DND-41 (cell line): Measurements from ENCODE around the gene SLC16A3.

ENCODE experiments used
- ATAC-seq: fragments of 200-7000 bp; cut with Tn5 transposase; 3 replicates; pipeline ENCODE4 v1.9.1; 2021; ENCODE audit warnings: low read depth; ENCODE audit not compliant: insufficient read depth
- DNase-seq: peaks from one replicate; pipeline ENCODE4 v3.0.0-alpha.2; 2020
- H2AFZ ChIP-seq: 2 replicates; pipeline ENCODE4 v1.6.0; 2012; ENCODE audit warnings: low read depth, low read length
- H3K27ac ChIP-seq: 2 replicates; pipeline ENCODE4 v1.5.1; 2012; ENCODE audit warnings: low read length, inconsistent platforms
- H3K27me3 ChIP-seq: fragments of 200-600 bp; sonication (generic); 2 replicates; pipeline ENCODE4 v1.6.0; 2012; ENCODE audit warnings: low read length, mild to moderate bottlenecking, inconsistent platforms; ENCODE audit not compliant: insufficient read depth, poor library complexity
- H3K36me3 ChIP-seq: 2 replicates; pipeline ENCODE4 v1.5.1; 2012; ENCODE audit warnings: low read length, inconsistent platforms; ENCODE audit not compliant: insufficient read depth
- H3K4me1 ChIP-seq: 2 replicates; pipeline ENCODE4 v1.5.1; 2012; ENCODE audit warnings: mild to moderate bottlenecking, low read length; ENCODE audit not compliant: insufficient read depth
- H3K4me2 ChIP-seq: 2 replicates; pipeline ENCODE4 v1.6.0; 2012; ENCODE audit warnings: mild to moderate bottlenecking, moderate library complexity, low read length, inconsistent platforms; ENCODE audit not compliant: insufficient read depth
- H3K4me3 ChIP-seq, 2 experiments: fragments of 200-600 bp in 1 of 2; shearing (Covaris generic) in 1 of 2; 2 replicates each; pipeline ENCODE4 v1.5.1; 2012 to 2016; ENCODE audit warnings: inconsistent platforms in 2 of 2, low read length in 2 of 2, mild to moderate bottlenecking in 2 of 2, low read depth in 1 of 2, moderate library complexity in 1 of 2
- H3K79me2 ChIP-seq: 2 replicates; pipeline ENCODE4 v1.6.0; 2012; ENCODE audit warnings: low read length, inconsistent platforms; ENCODE audit not compliant: insufficient read depth
- H3K9ac ChIP-seq: 2 replicates; pipeline ENCODE4 v1.6.0; 2012; ENCODE audit warnings: low read depth, mild to moderate bottlenecking, inconsistent platforms, low read length, moderate library complexity
- H3K9me3 ChIP-seq: 2 replicates; pipeline ENCODE4 v1.5.1; 2012; ENCODE audit warnings: low read length, moderate library complexity, mild to moderate bottlenecking, inconsistent platforms; ENCODE audit not compliant: insufficient read depth, severe bottlenecking
- H4K20me1 ChIP-seq: 2 replicates; pipeline ENCODE4 v1.6.0; 2012; ENCODE audit warnings: low read length; ENCODE audit not compliant: insufficient read depth
- CTCF ChIP-seq: IDR thresholded peaks from 2 replicates; pipeline ENCODE4 v1.5.1; 2012; ENCODE audit warnings: borderline replicate concordance, low read length, moderate library complexity, mild to moderate bottlenecking; ENCODE audit not compliant: poor library complexity, severe bottlenecking; ENCODE audit errors: extremely low read depth
- EZH2 ChIP-seq: IDR thresholded peaks from 3 replicates; pipeline ENCODE4 v1.6.1; 2012; ENCODE audit warnings: borderline replicate concordance, low read depth, mild to moderate bottlenecking, moderate library complexity, low read length, inconsistent platforms; ENCODE audit not compliant: severe bottlenecking

The SLC16A3 gene

GRCh38 chr17:82266142-82266541 lies 37.3 kb downstream of the SLC16A3 start:
- Histone ChIP-seq H2AFZ (no peak overlapping the region), H3K27me3 (no peaks in the 10 kb centered on the region), H3K9ac (no peak overlapping the region), H3K4me3 (no peak overlapping the region), H4K20me1 (peaks cover 92% of the 10 kb centered on the region), H3K79me2 (peaks cover 99% of the 10 kb centered on the region), H3K36me3 (peaks cover 99% of the 10 kb centered on the region), H3K27ac (no peak overlapping the region), H3K9me3 (no peaks in the 10 kb centered on the region), H3K4me2 (no peak overlapping the region), H3K4me1 (peaks cover 28% of the 10 kb centered on the region)
- no peak for ATAC-seq
- TF ChIP-seq CTCF (no peak), EZH2 (no peak)
- no peak for DNase-seq

GRCh38 chr17:82267575-82268379 lies 38.9 kb downstream of the SLC16A3 start:
- Histone ChIP-seq H3K9ac (no peak overlapping the region), H4K20me1 (peaks cover 92% of the 10 kb centered on the region), H3K4me2 (0 out of 2 replicates have a peak overlapping the region, but pooled peaks have one; percentile 7), H3K9me3 (no peaks in the 10 kb centered on the region), H3K27me3 (no peaks in the 10 kb centered on the region), H3K4me3 (no peak overlapping the region), H3K4me1 (peaks cover 43% of the 10 kb centered on the region), H3K27ac (no peak overlapping the region), H3K79me2 (peaks cover 99% of the 10 kb centered on the region), H3K36me3 (peaks cover 97% of the 10 kb centered on the region), H2AFZ (no peak overlapping the region)
- ATAC-seq (0 out of 3 replicates have a peak, but pooled peaks have one; percentile 28), DNase-seq (no peak)
- TF ChIP-seq EZH2 = no peak
- peak; percentile 33 for TF ChIP-seq CTCF

DNA sequence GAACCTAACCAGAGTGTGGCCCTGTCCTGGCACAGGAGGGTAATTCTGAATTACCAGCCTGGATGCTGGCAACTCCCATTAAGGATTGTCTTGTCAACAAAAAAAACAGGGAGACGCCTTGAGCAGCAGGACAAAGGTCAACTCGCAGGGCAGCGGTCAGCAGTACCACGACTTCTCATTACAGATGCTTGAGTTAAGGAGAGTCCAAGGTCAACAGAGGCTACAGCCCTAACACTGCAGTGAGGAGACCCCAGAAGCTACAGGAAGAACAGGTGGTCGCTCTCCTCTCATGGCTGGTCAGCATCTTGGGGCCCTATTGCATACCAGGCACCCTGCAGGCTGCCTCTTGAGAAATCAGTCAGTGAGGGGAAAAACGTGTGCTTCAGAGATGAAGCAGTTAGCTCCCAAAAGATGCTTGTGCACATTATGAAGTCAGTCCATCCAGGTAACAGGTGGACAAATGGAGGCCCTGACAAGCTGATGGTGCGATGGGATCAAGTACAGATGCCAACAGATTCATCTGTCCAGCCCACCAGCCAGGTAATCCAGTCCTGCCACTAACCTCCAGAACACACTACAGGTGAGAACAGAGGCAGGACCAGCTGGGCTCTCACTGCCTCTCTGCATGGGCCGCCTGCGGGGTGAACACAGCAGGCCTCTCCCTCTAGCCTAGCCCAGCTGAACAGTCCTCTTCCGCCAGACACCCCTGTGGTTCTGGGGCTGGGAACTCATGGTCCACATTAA lies 40.5 kb downstream of the SLC16A3 start:
- DNase-seq (no peak), ATAC-seq (no peak)
- no peak overlapping the region; a peak in 1 of 4 replicates for H3K4me3 ChIP-seq
- H2AFZ ChIP-seq = no peak overlapping the region
- H3K79me2 ChIP-seq = peaks cover 91% of the 10 kb centered on the region
- no peak for TF ChIP-seq CTCF
- no peak for TF ChIP-seq EZH2
- no peaks in the 10 kb centered on the region for H3K9me3 ChIP-seq
- H3K4me2 ChIP-seq = peak overlapping the region; percentile 41; the same call in 1 of the 2 replicates
- no peaks in the 10 kb centered on the region for H3K27me3 ChIP-seq
- H3K36me3 ChIP-seq = peaks cover 82% of the 10 kb centered on the region
- H4K20me1 ChIP-seq = peaks cover 77% of the 10 kb centered on the region
- H3K9ac ChIP-seq = no peak overlapping the region
- peaks cover 50% of the 10 kb centered on the region for H3K4me1 ChIP-seq
- no peak overlapping the region for H3K27ac ChIP-seq
